GM21576 (cell line): Measurements from ENCODE around the gene CELSR2.
"Not testable (repeated sequence)": the region's sequence is repeated elsewhere in the genome, so short reads cannot be mapped to it uniquely, and the experiment has no call there.

Experiments used
- ATAC-seq: cut with Tn5 transposase; IDR thresholded peaks from one replicate; pipeline ENCODE4 v1.9.1; 2021; ENCODE audit warnings: mild to moderate bottlenecking, moderate library complexity; ENCODE audit not compliant: unreplicated experiment

CELSR2 gene

DNA sequence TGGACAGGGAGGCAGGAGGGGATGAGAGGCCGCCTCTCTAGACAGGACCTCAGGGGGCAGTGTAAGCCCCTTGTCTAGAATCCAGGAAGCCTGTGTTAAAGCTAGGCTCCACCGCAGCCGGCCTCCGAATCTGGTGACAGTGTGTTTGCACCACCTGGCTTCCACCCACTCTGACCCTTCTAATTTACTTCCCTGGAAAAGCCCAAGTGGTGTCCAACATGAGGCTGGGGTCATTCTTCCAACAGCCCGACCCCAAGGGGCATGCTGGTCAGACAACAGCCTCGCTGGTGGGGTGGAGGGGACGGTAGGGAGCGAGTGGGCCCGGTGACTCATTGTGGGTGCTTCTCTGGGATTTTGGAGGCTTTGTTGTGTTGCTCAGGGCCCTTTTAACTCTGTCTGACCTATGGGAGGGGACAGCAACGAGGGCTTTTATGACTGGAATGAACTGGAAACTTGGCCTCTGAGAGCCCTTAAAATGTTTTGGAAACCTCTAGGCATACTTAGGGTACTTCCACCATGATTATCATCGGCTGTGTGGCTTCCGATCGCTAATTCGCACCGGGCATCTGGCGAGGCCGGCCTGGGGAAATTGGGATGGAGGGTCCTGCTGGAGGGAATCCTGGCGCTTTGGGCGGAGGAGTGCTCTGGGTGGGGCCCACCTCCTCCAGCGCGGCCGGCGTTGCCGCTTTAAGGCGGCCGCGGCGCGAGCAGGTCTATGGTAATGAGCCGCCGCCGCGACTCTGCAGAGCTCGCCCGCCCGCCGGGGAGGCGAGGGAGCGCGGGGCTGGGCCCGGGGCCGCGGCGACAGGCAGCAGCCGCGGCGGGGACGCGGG is at the start of gene CELSR2:
CELSR2 (plus strand) TSS at position 743 of the 833 bp plus-strand sequence. CDS start 541 bp downstream, outside the sequence.
- ATAC-seq = peak; percentile 78

- no peak for ATAC-seq
Observed at GRCh38 chr1:109199710-109200109, 49.6 kb upstream of the CELSR2 start.

- ATAC-seq = no peak
Observed at GRCh38 chr1:109201123-109201703, 48.1 kb upstream of the CELSR2 start.

GRCh38 chr1:109204484-109204883 is 44.9 kb upstream of the CELSR2 start:
- no peak for ATAC-seq

- ATAC-seq = no peak
Observed at GRCh38 chr1:109206339-109206738, 43.0 kb upstream of the CELSR2 start.

- no peak for ATAC-seq
Observed at GRCh38 chr1:109207467-109208103, 41.8 kb upstream of the CELSR2 start.

DNA sequence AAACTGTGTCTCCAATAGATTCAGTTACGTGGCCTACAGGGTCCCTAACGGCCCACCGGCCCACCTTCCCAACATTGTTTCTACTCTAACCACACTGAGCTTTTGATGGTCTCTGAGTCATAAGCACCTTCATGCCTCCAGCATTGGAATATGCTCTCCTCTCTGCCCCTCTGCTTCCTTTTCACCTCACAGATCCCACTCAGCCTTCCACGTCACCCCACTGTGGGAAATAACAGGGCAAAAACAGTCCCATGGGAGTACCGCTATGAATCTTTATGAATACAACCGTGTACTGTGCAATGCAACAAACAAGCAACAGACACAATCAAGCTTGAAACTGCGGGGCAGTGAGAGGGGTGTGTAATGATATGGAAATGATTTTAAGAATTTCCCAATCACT is 40.9 kb upstream of the CELSR2 start:
- ATAC-seq = no peak

DNA sequence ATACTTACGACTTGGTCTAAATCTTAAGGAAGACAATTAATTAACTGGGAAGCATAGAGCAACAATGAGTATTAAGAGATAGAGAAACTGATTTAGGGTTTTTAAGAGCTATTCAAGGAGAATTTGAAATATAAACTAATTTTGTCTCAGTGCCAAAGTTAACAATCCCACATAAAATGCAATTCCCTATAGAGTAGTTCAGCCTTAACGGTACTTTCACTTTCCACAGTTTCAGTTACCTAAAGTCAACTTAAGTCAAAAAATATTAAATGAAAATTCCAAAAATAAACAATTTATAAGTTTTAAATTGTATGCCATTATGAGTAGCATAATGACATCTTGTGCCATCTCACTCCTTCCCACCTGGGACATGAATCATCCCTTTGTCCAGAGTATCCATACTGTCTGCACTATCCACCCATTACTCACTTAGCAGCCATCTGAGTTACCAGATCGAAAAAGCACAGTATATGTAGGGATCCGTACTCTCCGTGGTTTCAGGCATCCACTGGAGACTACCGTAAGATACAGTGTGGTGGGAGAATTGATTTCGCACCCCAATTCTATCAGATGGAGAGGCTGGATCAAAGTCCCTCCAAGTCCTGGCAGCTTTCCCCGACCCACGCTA is 40.4 kb upstream of the CELSR2 start:
- no peak for ATAC-seq

GRCh38 chr1:109210058-109210457 is 39.3 kb upstream of the CELSR2 start:
- ATAC-seq = no peak

DNA sequence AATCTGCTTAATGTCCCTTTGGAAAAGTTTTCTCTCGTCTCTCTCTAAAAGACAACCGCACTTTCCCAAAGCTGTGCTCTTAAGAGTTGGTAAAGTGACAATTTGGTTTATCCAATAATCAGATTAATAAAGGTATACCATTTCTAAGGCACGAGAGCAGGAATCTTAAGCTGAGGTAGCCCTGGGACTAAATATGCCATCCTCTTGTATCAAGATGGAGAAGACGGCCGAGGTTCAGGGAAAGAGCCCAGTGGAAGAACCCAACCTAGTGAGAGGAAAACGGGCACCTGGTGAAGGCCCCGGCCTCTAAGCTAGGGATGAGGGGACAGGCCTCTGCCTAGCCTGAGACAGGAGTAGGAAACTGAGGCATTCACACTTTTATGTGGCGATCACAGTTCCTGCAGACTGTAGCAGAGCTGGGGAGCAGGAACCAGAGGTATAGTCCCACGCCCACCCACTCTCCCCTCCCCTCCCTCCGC is 36.0 kb upstream of the CELSR2 start:
- ATAC-seq = no peak

DNA sequence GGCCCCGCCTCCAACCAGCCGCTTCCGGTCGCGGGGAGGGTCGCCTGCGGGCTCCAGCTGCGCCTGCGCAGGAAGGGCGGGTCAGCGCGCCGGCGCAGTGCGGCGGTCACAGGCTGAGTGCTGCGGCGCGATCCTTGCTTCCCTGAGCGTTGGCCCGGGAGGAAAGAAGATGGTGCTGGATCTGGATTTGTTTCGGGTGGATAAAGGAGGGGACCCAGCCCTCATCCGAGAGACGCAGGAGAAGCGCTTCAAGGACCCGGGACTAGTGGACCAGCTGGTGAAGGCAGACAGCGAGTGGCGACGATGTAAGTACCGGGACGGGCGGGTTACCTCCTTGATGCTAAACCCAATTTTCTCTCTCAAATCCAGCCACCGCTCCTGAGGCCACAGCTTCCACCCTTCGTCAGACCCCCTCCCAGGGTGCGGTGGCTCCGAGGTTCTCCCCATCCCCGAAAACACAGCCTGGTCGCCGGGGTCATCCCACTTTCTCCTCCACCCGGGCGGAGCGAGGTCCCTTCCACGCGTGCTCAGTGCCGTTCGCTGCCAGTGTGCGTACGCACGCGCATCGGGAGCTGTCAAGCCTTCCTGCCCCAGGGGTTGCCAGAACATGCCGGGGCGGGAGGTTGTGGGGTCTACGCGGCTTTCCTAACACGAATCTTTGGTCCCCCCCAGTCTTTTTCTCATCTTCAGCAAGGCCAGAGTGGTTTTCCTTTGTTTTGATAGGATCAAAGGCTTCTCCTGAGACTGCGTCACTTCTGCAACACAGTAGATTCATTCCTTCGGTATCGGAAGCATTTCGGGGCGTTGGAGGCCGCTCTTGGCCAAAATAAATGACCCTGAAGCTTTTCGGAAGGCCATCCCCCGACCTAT is 35.3 kb upstream of the CELSR2 start, which contains the start of gene SARS1:
SARS1 (plus strand) TSS at position 95 of the 870 bp plus-strand sequence; CDS start at position 170, 75 bp downstream.
- ATAC-seq = peak; percentile 68

DNA sequence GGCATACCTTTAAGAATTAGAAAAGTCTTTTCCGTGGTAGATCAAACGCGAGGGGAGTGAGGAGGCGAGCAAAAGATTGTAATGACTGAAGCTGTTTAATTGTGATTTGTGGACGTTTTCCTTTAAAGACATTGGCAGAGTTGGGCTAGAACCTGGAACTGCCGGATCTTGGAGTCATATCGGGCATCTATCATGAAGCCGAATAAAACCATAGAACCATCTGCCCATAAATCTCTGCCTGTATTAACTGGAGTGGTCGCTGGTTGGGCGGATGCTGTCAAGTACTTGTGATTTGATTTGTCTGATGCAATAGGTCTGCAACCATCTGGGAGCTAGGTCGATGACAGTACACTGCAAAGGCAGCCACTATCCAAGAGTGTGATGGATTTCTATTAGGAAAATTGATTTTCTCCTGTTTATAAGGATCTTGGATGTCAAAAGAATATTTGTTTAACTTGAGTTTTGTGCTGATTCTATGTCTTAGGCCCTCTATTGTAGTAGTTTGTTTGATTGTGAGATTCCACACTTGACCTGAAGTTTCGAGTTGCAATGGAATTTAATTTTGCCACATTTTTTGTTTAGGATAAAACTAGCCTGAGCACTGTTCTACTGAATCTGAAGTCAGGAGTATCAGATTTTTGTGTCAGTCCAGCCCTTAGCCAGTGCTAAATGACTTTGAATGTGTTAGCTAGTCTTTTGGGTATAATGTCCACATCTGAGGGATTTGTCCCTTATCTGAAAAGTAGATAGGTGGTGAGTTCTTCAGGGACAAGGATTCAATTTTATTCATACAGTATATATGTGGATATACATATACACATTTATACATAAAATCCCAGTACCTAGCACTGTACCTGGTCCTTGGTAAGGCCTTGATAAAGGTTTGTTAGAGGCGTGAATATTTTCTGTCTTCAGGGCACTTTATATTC is 34.4 kb upstream of the CELSR2 start:
- ATAC-seq = no peak

GRCh38 chr1:109216662-109217061 is 32.7 kb upstream of the CELSR2 start:
- no peak for ATAC-seq

GRCh38 chr1:109218516-109218915 is 30.8 kb upstream of the CELSR2 start:
- no peak for ATAC-seq

- ATAC-seq = not testable (repeated sequence)
Observed at GRCh38 chr1:109221201-109221600, 28.1 kb upstream of the CELSR2 start.

GRCh38 chr1:109225308-109225707 is 24.0 kb upstream of the CELSR2 start:
- no peak for ATAC-seq

DNA sequence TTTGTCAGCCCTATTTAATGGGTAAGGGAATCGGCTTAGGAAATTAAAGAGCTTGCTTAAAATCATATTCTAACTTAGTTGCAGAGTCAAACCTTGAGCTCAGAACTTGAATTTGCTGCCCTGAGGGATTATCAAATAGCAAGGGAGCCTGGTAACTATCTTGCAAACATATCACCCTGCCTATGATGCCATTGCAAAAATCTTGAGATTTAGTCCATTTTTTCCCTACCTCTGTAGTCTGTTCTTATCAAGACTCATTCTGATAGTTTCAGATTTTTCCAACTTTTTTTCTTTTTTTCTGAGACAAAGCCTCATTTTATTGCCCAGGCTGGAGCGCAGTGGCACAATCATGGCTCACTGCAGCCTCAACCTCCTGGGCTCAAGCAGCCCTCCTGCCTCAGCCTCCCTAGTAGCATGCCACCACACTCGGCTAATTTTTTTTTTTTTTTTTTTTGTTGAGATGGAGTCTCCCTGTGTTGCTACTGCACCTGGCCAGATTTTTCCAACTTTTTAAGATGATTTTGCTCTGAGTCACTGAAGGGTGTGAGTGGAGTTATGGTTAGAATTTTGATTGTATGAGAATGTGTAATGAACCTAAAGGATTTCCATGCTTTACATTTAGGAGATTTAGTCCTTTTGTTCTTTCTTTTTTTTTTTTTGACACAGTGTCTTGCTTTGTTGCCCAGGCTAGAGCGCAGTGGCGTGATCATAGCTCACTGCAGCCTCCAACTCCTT is 23.5 kb upstream of the CELSR2 start:
- no peak for ATAC-seq

DNA sequence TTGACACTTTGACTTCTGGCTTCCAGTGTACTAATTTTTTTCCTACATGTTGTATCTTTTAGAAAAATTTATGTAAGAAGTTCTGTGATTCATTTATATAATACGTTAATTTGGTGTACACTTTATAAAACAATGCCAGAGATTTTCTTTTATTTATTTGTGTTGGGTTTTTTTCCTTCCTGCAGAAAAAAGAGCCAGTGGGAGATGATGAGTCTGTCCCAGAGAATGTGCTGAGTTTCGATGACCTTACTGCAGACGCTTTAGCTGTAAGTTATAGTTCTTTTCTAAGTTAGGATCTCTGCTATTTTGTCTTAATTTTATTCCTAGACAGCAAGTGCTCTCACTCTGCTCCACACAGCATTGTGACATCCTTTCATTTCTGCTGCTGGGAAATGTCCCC is 21.2 kb upstream of the CELSR2 start:
- no peak for ATAC-seq
